Esophagus (tissue), 2 donors: Measurements from ENCODE around the gene MAP3K14. TPM values are rescaled to one million over a fixed set of nuclear protein-coding genes. Genes with fewer than 3 reads are reported as not detected.

Experiments
- H3K27ac ChIP-seq, 2 donors: one replicate each; pipeline ENCODE4 v1.5.1; 2013; ENCODE audit warnings: low read depth in 2 of 2, mild to moderate bottlenecking in 2 of 2, inconsistent platforms in 1 of 2, low read length in 1 of 2, moderate library complexity in 1 of 2
- H3K27me3 ChIP-seq, 2 donors: one replicate each; pipeline ENCODE4 v1.6.1; 2013; ENCODE audit warnings: low read length in 2 of 2, control low read depth in 1 of 2, mild to moderate bottlenecking in 1 of 2; ENCODE audit not compliant: insufficient read depth in 2 of 2, control insufficient read depth in 1 of 2
- H3K36me3 ChIP-seq, 2 donors: one replicate each; pipeline ENCODE4 v1.6.1; 2013; ENCODE audit warnings: low read length in 1 of 2; ENCODE audit not compliant: control insufficient read depth in 2 of 2, insufficient read depth in 2 of 2
- H3K4me1 ChIP-seq, 2 donors: one replicate each; pipeline ENCODE4 v1.6.1; 2013; ENCODE audit warnings: low read length in 1 of 2; ENCODE audit not compliant: control insufficient read depth in 2 of 2, insufficient read depth in 2 of 2
- H3K4me3 ChIP-seq, 2 donors: one replicate each; pipeline ENCODE4 v1.5.1; 2013; ENCODE audit warnings: low read length in 2 of 2, mild to moderate bottlenecking in 2 of 2, low read depth in 1 of 2, moderate library complexity in 1 of 2
- H3K9me3 ChIP-seq, 2 donors: one replicate each; pipeline ENCODE4 v1.6.1; 2013; ENCODE audit warnings: mild to moderate bottlenecking in 2 of 2, low read depth in 1 of 2, low read length in 1 of 2, moderate library complexity in 1 of 2; ENCODE audit not compliant: control insufficient read depth in 2 of 2, insufficient read depth in 1 of 2
- WGBS, 2 donors: extraction: QIAGEN DNeasy Blood & Tissue Kit; methylation state at CpG; one replicate each; pipeline ENCODE4 v1.1.7; 2013; 5-methylcytosine and 5-hydroxymethylcytosine counted together
- polyA plus RNA-seq, 2 donors: library from polyadenylated mRNA; stranded (reverse); fragments of 200-250 nt; gene quantifications; one replicate each; pipeline ENCODE4 v1.2.3, GENCODE V29; 2013
- donor health status: healthy with polysubstance abuse.
- donor health status: Bipolar disorder and iron deficiency.

Gene MAP3K14
- polyA plus RNA-seq, 2 donors, result 8.0 to 9.2 TPM

DNA sequence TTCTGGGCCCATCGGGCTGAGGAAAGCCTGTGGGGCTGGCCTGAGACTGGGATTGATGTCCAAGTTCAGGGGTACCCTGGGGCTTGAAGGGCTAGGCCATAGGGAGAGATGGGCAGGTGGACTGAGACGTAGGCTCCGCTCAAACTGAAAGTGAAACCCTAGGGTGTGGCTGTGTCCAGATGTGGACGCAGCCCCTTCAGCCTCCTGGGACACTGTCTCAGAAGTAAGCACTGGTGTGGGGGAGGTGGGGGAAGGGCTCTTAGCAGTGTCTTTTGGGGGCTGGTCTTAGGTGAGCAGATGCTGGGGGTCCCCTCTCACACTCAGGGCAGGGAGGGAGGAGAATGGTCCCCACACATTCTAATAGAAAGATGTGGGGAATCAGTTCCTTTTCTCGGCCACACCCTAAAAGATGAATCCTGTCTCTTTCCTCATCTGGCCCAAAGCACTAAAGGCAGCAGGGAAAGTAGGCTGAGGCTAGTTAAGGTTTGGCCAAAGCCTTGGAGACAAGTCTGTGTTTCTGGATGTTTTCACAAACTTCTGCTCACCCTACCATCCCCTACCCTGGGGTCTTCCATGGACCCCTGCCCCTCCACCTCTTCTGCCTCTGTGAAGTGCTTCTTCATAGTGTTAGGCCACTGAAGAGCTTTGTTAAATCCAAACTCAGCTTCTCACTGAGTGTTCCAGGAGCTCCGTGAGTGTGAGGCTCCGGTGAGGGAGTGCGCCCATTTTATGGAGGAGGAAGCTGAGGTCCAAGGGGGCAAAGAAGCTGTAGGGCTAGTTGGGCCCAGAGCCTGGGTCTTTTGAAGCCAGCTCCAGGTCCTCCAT is 89.5 kb downstream of the MAP3K14 start:
- Histone ChIP-seq H3K36me3 (no peaks in the 10 kb centered on the region), H3K4me1 (peaks cover 0 to 17% of the 10 kb centered on the region in 2 donors), H3K9me3 (no peaks in the 10 kb centered on the region), H3K27me3 (no peaks in the 10 kb centered on the region), H3K27ac (peak overlapping the region; percentile 36 to 79), H3K4me3 (no peak overlapping the region)
- 65 to 70% methylated on average over 8 of the region's 8 CpGs for WGBS, 2 donors

- H3K36me3 ChIP-seq, result no peaks in the 10 kb centered on the region
- no peaks in the 10 kb centered on the region for H3K27me3 ChIP-seq
- no peaks in the 10 kb centered on the region for H3K9me3 ChIP-seq
- H3K4me1 ChIP-seq, result peaks cover 0 to 17% of the 10 kb centered on the region in 2 donors
- WGBS, 2 donors, result 66 to 74% methylated on average over 3 of the region's 3 CpGs
- H3K27ac ChIP-seq, result peak overlapping the region; percentile 36 to 63
- no peak overlapping the region for H3K4me3 ChIP-seq
Observed at GRCh38 chr17:45226576-45226975, 90.2 kb downstream of the MAP3K14 start.

DNA sequence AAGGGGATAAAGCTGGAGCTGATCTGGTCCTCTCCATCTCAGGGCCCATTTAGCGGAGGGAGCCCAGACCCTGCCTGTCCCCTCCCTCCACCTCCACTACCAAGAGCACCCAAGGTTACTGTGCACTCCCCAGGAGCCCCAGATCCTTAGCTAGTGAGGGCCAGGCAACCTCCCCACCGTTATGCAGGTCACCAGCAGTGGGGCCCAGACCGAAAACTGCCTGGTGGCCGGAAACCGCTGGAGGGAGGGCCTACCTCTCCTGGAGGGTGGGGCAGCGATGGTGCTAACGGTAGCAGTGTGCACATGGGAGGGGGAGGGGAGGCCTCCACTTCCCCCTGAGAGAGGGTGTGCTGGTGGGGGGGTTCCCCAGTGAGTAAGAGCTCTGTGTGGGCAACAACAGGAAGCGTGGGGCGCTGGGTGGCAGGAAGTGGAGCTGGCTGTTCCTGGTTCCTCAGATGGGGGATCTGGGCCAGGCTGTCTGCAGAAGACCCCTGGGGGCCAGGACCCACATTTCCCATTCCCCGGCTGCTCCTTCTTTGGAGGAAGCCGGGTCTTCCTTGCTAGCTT is 90.8 kb downstream of the MAP3K14 start:
- H3K4me1 ChIP-seq, result peaks cover 0 to 13% of the 10 kb centered on the region in 2 donors
- 69 to 74% methylated on average over 11 of the region's 11 CpGs for WGBS, 2 donors
- H3K27ac ChIP-seq, result peak overlapping the region; percentile 62 to 63
- no peaks in the 10 kb centered on the region for H3K9me3 ChIP-seq
- no peaks in the 10 kb centered on the region for H3K36me3 ChIP-seq
- H3K27me3 ChIP-seq, result no peaks in the 10 kb centered on the region
- no peak overlapping the region for H3K4me3 ChIP-seq

DNA sequence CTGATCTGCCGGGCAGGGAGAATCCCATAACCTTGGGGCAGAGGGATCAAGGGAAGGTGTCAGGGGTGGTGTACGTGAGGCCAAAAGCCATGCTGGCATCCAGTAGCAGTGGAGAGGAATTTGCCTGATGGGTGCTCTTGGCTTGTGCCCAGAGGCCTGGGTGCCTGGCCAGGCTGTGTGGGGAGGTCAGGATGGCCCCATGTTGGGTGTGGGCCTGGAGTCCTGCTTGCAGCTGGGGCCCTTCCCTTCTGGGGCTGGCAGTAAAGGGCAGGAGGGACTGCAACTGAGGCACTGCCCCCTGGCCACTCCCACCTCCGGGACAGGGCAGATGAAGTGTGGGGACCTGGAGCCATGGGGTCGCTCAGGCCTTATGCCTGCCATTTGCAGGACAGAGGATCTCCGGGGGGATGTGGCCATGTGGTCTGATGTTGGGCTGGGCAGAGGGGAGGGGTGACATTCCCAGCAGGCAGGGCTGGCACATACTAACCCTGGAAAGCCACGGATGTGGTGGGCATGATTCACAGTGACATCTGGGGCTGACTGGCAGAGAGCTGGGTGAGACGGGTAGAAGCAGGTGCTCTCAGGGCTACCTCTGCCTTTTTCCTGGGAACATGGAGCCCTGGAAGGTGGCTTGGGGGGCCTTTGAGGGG is 91.6 kb downstream of the MAP3K14 start:
- Histone ChIP-seq H3K27me3 (no peaks in the 10 kb centered on the region), H3K9me3 (no peaks in the 10 kb centered on the region), H3K27ac (peak overlapping the region; percentile 54 to 62), H3K4me3 (peak overlapping the region in 1 of 2 donors; percentile 11), H3K36me3 (no peaks in the 10 kb centered on the region), H3K4me1 (peaks cover 0 to 7% of the 10 kb centered on the region in 2 donors)
- WGBS, 2 donors, result 62 to 68% methylated on average over 7 of the region's 7 CpGs

DNA sequence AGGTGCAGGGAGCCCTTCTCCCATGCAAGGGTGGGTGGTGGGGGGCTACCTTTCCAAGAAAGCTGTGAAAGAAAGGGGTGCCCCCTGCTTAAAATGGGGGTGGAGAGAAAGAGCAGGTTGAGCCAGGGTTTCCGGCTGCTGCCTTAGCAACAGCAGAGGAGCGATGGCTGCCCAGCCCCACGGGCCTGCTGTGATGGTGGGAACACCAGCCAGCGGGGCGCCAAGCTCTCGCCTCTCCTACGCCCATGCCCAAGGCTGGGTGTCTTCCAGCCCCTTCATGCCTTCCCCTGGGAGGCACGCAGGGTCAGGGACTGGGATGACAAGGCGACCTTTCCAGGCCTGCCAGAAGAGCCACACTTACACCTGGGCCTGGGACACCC is 92.2 kb downstream of the MAP3K14 start:
- Histone ChIP-seq H3K4me1 (peaks cover 0 to 5% of the 10 kb centered on the region in 2 donors), H3K9me3 (no peaks in the 10 kb centered on the region), H3K27ac (peak overlapping the region; percentile 19 to 62), H3K4me3 (peak overlapping the region in 1 of 2 donors; percentile 12), H3K36me3 (no peaks in the 10 kb centered on the region), H3K27me3 (no peaks in the 10 kb centered on the region)
- WGBS, 2 donors, result 68% methylated on average over 9 of the region's 9 CpGs

- peaks cover 0 to 3% of the 10 kb centered on the region in 2 donors for H3K4me1 ChIP-seq
- no peaks in the 10 kb centered on the region for H3K9me3 ChIP-seq
- H3K4me3 ChIP-seq, result peak overlapping the region; percentile 34 to 47
- no peaks in the 10 kb centered on the region for H3K36me3 ChIP-seq
- H3K27me3 ChIP-seq, result no peaks in the 10 kb centered on the region
- 78 to 79% methylated on average over 12 of the region's 12 CpGs for WGBS, 2 donors
- H3K27ac ChIP-seq, result peak overlapping the region in 1 of 2 donors; percentile 37
Observed at GRCh38 chr17:45223539-45224528, 93.0 kb downstream of the MAP3K14 start.

DNA sequence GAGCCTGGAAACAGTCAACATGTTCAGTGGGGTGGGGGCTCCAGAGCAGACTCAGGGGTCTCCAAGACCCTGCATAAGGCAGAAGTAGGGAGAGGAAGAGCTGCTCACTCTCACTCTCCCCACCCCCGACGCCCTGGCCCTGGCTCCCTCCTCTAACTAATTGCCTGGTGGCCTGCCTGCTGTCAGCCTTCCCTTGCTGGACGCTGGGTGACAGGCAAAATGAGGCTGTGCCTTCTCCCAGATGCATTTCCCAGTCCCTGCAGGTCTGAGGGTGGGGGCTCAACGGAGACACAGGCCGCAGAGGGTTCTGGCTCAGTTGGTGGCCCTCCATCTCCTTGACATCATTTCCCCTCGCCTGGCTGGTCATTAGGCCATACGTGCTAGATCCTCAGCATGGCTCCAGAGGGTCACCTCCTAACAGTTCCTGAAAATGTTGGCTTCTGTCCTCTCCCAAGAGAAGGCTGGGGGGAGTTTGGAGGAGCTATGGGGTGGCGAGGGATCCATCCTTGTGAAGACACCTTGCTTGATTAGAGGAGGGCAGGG is 93.8 kb downstream of the MAP3K14 start:
- peaks cover 0 to 3% of the 10 kb centered on the region in 2 donors for H3K4me1 ChIP-seq
- H3K4me3 ChIP-seq, result peak overlapping the region; percentile 34 to 47
- peak overlapping the region; percentile 37 to 64 for H3K27ac ChIP-seq
- H3K9me3 ChIP-seq, result no peaks in the 10 kb centered on the region
- no peaks in the 10 kb centered on the region for H3K27me3 ChIP-seq
- 72 to 75% methylated on average over 8 of the region's 8 CpGs for WGBS, 2 donors
- no peaks in the 10 kb centered on the region for H3K36me3 ChIP-seq

- peak overlapping the region; percentile 47 to 54 for H3K4me3 ChIP-seq
- H3K27me3 ChIP-seq, result no peaks in the 10 kb centered on the region
- H3K4me1 ChIP-seq, result peaks cover 0 to 3% of the 10 kb centered on the region in 2 donors
- H3K36me3 ChIP-seq, result no peaks in the 10 kb centered on the region
- WGBS, 2 donors, result 17 to 27% methylated on average over 28 to 33 of the region's 33 CpGs
- H3K9me3 ChIP-seq, result no peaks in the 10 kb centered on the region
- H3K27ac ChIP-seq, result peak overlapping the region; percentile 37 to 64
Observed at GRCh38 chr17:45222289-45222995, 94.4 kb downstream of the MAP3K14 start.
